HepG2 (cell line): Measurements from ENCODE around the gene GPC4. TPM values are rescaled to one million over a fixed set of nuclear protein-coding genes. Genes with fewer than 3 reads are reported as not detected.

ENCODE experiments used
- ATAC-seq: fragments of 200-7000 bp; cut with Tn5 transposase; 3 replicates; pipeline ENCODE4 v1.9.1; 2020; ENCODE audit warnings: mild to moderate bottlenecking, moderate library complexity
- BruUV-seq: library from RNA; stranded (reverse); fragments of 400-500 nt; replicated peaks from 2 replicates; lab custom pipeline; 2021; lab: Mats Ljungman, UMichigan
- CTCF ChIA-PET: fragments of 300-600 bp; formaldehyde crosslinking; extraction: SDS; loops from one replicate; lab custom pipeline; 2021; ENCODE audit warnings: low total read pairs, inconsistent platforms, low intra/inter-chr PET ratio; lab: Yijun Ruan, JAX
- POLR2A ChIA-PET: fragments of 350-600 bp; sonication (Branson Sonifier 250); formaldehyde crosslinking; loops from one replicate; lab custom pipeline; 2020; ENCODE audit warnings: antibody characterized with exemption, inconsistent platforms; lab: Yijun Ruan, JAX
- DNase-seq: peaks from one replicate; pipeline ENCODE4 v3.0.0-alpha.2; 2015; ENCODE audit warnings: low spot score
- FAIRE-seq: peaks from 3 replicates; lab custom pipeline; 2011; peaks lifted over from hg19 to GRCh38; lab: Jason Lieb, UNC
- H2AFZ ChIP-seq: one replicate; pipeline ENCODE4 v1.6.1; 2011; ENCODE audit warnings: low read length, inconsistent platforms
- H3K27ac ChIP-seq: fragments of 300-600 bp; 3 replicates; pipeline ENCODE4 v1.8.0; 2011; ENCODE audit warnings: mixed run types, mild to moderate bottlenecking, mixed read lengths, low read length, inconsistent platforms; ENCODE audit not compliant: insufficient read depth; ENCODE audit errors: extremely low read length
- H3K27me3 ChIP-seq, 2 experiments: fragments of 200-600 bp in 1 of 2; 2 replicates in 1 of 2; 3 replicates in 1 of 2; pipeline versions ENCODE4 v1.6.0 to v1.8.0; 2011; ENCODE audit warnings: low read length in 2 of 2, mild to moderate bottlenecking in 2 of 2, moderate library complexity in 2 of 2, inconsistent platforms in 1 of 2; ENCODE audit not compliant: insufficient read depth in 2 of 2, control insufficient read depth in 1 of 2
- H3K36me3 ChIP-seq, 2 experiments: fragments of 200-600 bp in 1 of 2; replicated peaks in 1 of 2; 2 replicates in 1 of 2; 3 replicates in 1 of 2; pipeline versions ENCODE4 v1.5.1 to v1.8.0; 2011; ENCODE audit warnings: low read length in 2 of 2, inconsistent platforms in 1 of 2; ENCODE audit not compliant: insufficient read depth in 2 of 2, control insufficient read depth in 1 of 2
- H3K4me1 ChIP-seq: 2 replicates; pipeline ENCODE4 v1.5.1; 2012; ENCODE audit warnings: low read length, inconsistent platforms; ENCODE audit not compliant: insufficient read depth
- H3K4me2 ChIP-seq: 2 replicates; pipeline ENCODE4 v1.6.0; 2011; ENCODE audit warnings: low read depth, low read length, inconsistent platforms
- H3K4me3 ChIP-seq, 3 experiments: fragments of 200-600 bp in 1 of 3; sonication (generic), shearing (Covaris generic) in 1 of 3; replicated peaks in 1 of 3; 2 replicates each; pipeline ENCODE4 v1.5.1; 2011 to 2016; ENCODE audit warnings: low read length in 3 of 3, inconsistent platforms in 2 of 3, low read depth in 2 of 3, mild to moderate bottlenecking in 2 of 3, control low read depth in 1 of 3, mixed read lengths in 1 of 3; ENCODE audit not compliant: insufficient read depth in 1 of 3
- H3K79me2 ChIP-seq: one replicate; pipeline ENCODE4 v1.6.1; 2011; ENCODE audit warnings: low read length, inconsistent platforms; ENCODE audit not compliant: insufficient read depth
- H3K9ac ChIP-seq: 2 replicates; pipeline ENCODE4 v1.6.0; 2011; ENCODE audit warnings: mild to moderate bottlenecking, low read depth, low read length, inconsistent platforms; ENCODE audit not compliant: insufficient read depth
- H3K9me3 ChIP-seq: 2 replicates; pipeline ENCODE4 v1.5.1; 2012; ENCODE audit warnings: mild to moderate bottlenecking, low read length
- H4K20me1 ChIP-seq: 2 replicates; pipeline ENCODE4 v1.6.0; 2011; ENCODE audit warnings: inconsistent platforms, mild to moderate bottlenecking, low read length, moderate library complexity; ENCODE audit not compliant: insufficient read depth
- HMGXB3 ChIP-seq: sonication (generic); formaldehyde crosslinking; IDR thresholded peaks from 2 replicates; pipeline ENCODE4 v1.4.0; 2020; ENCODE audit warnings: missing genetic modification reagents, borderline replicate concordance
- STAT5B ChIP-seq: sonication (generic); formaldehyde crosslinking; IDR thresholded peaks from 2 replicates; pipeline ENCODE4 v1.4.0; 2020; ENCODE audit warnings: missing genetic modification reagents
- ZNF512 ChIP-seq: sonication (generic); formaldehyde crosslinking; IDR thresholded peaks from 2 replicates; pipeline ENCODE4 v1.4.0; 2020; ENCODE audit warnings: mild to moderate bottlenecking, missing genetic modification reagents
- WGBS: methylation state at CpG from one replicate; pipeline ENCODE4 v1.1.6; 2017; ENCODE audit warnings: low lambda C conversion rate; 5-methylcytosine and 5-hydroxymethylcytosine counted together
- in situ Hi-C: cut with HindIII; loops from 2 replicates; pipeline ENCODE4 v1.10.0; 2017; ENCODE audit warnings: low pct_unique_long_range_greater_than_20kb; ENCODE audit not compliant: extremely low pct_ligation_motif_present
- intact Hi-C: fragments of 100-400 bp; cut with micrococcal nuclease; formaldehyde crosslinking; loops from one replicate; pipeline ENCODE4 v1.10.0; 2022; ENCODE audit not compliant: unreplicated experiment
- polyA plus RNA-seq, 8 experiments: library from polyadenylated mRNA; depleted of rRNA in 3 of 8; stranded (reverse) in 7 of 8; unstranded in 1 of 8; fragments of >200 nt; fragmentation: Illumina TruSeq in 4 of 8; extraction: Trizol in 4 of 8; gene quantifications; 2 replicates each; pipeline versions ENCODE4 v1.2.1 to v1.2.3, GENCODE V29; 2011 to 2016; ENCODE audit warnings: low read depth in 4 of 8, missing spikeins in 1 of 8, mixed read lengths in 1 of 8; ENCODE audit not compliant: insufficient read depth in 1 of 8
- total RNA-seq, 5 experiments: library from RNA; depleted of rRNA; stranded (reverse); fragments of >200 nt; fragmentation: Illumina TruSeq; extraction: Trizol; gene quantifications; 2 replicates each; pipeline ENCODE4 v1.2.3, GENCODE V29; 2016; ENCODE audit warnings: low read depth in 1 of 5

Gene GPC4
- total and polyA plus RNA-seq, 2 of the 13 experiments (the other 11 are each of a cell fraction or from before 2014, with no cell fraction given), result 0.29 to 0.38 TPM

GRCh38 chrX:133403984-133404383 is 11.3 kb downstream of the GPC4 start:
- ATAC-seq (no peak), DNase-seq (no peak), FAIRE-seq (no peak)
- ChIA-PET POLR2A (no interaction called here), CTCF (no interaction called here)
- 42% methylated on average over 2 of the region's 4 CpGs for WGBS
- Histone ChIP-seq H3K4me1 (no peaks in the 10 kb centered on the region), H3K27ac (no peak overlapping the region), H3K27me3 (no peaks in the 10 kb centered on the region), H3K36me3 (no peaks in the 10 kb centered on the region), H4K20me1 (no peaks in the 10 kb centered on the region), H3K4me3 (no peak overlapping the region), H3K9me3 (no peaks in the 10 kb centered on the region), H3K79me2 (no peaks in the 10 kb centered on the region), H3K9ac (no peak overlapping the region), H3K4me2 (no peak overlapping the region), H2AFZ (no peak overlapping the region)
- BruUV-seq, result no TSS peak
- no peak for TF ChIP-seq HMGXB3 (CRISPR knock-in tag)
- no peak for TF ChIP-seq STAT5B (CRISPR knock-in tag)
- no peak for TF ChIP-seq ZNF512 (CRISPR knock-in tag)
- in situ Hi-C loops, result no loop called here
- intact Hi-C loops, result no loop called here
